Activated CD4-positive, CD25-positive, alpha-beta regulatory T cell treated with anti-CD3 and anti-CD28 coated beads, Interleukin-2, amount 50 U/mL, for 72 hours (primary cell): ENCODE results near the gene SRRM4.

Experiments used
- DNase-seq: peaks from one replicate; pipeline ENCODE4 v3.0.0; 2021

The SRRM4 gene

DNA sequence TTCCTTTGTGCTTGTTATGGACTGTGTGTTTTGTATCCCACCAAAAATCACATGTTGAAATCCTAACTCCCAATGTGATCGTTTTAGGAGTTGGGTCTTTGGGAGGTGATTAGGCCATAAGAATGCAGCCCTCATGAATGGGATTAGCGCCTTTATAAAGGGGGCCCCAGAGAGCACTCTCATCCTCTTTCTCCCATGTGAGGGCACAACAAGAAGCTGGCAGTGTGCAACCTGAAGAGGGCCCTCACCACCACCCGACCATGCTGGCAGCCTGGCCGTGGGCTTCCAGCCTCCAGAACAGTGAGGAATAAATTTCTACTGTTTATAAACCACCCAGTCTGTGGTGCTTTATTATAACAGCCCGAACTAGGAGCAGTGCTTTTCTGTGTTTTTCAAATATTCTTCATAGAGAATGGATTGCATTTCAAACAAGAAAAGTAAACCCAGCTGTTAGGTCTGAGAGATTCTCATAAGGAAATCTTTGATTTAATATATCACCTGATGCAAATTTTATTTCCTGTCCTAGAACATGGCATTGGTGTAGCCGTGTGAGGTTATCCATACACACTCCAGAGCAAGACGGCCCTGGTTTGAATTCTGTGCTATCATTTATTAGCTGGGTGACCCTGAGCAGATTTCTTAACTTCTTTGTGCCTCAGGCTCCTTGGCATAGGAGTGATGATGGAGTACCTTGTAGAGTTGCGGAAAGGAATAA lies 225.2 kb downstream of the SRRM4 start:
- no peak for DNase-seq

DNA sequence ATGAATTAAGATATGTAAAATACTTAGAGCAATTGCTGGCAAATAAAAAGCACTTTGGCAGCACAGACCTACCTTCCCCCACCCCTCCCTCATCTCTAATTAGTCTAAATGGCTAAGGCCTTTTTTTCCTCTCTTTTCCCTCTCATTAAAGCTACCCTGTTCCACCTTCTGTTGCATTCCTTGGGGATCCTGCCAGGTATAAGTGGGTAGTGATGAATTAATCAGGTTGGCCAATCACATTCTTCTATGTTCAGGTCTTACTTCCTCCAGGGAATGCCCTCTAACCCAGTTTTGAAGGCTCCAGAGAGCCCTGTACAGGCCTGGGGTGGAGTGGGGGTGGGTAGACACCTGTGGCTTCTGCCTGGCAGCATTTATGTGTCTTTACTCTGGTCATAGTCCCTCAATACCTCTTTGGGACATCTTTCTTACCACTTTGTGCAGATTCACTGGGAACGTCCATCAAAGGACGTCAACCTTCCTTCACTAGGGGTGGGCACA lies 225.8 kb downstream of the SRRM4 start:
- no peak for DNase-seq

DNA sequence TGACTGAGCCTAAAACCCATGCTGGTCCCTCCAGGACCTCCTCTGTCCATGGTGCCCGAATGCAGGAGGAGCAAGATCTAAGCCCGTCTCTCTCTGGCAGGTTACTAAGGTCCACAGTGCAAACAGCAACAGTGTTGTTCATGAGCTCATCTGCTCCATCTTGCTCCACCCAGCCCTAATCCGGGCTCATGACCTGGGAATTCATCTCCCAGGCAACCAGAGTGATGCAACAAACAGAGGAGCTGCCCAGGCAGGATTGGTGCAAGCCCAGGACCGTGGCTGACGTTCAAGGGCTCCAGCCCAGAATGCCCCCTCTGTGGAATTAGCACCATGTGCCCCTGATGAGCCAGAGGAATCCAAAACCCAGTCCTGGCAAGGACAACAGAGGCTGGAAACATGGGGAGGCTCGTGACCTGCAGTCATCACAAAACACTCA lies 227.3 kb downstream of the SRRM4 start:
- DNase-seq = no peak

DNA sequence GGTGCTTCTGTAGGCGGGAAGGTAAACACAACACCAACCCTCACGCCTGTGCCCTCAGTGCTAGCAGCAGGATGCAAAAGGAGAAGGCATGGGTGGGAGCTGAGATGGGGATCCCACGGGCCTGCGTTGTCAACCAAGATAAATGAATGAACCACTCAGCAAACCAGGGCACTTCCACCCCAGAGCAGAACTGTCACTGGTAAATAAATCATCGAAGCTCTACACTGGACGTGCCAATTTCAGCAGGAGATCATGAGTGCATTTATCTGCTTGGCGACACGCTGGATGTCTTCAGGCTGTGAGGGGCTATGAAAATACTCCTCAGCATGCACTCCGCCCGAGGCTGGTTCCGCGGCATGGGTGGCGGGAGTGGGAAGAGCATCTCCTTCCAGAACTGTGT lies 230.5 kb downstream of the SRRM4 start:
- no peak for DNase-seq
